IMR-90 (cell line): Measurements from ENCODE around the gene RUBCN. TPM values are rescaled to one million over a fixed set of nuclear protein-coding genes. Genes with fewer than 3 reads are reported as not detected.
"Not testable (repeated sequence)": the region's sequence is repeated elsewhere in the genome, so short reads cannot be mapped to it uniquely, and the experiment has no call there.

Experiments used
- ATAC-seq: fragments of 200-7000 bp; cut with Tn5 transposase; 2 replicates; pipeline ENCODE4 v1.9.1; 2020; ENCODE audit warnings: low read depth, mild to moderate bottlenecking, moderate library complexity
- BruUV-seq: library from RNA; stranded (reverse); fragments of 400-500 nt; replicated peaks from 2 replicates; lab custom pipeline; 2021; lab: Mats Ljungman, UMichigan
- CTCF ChIA-PET: fragments of 300-600 bp; formaldehyde crosslinking; extraction: SDS; loops from one replicate; lab custom pipeline; 2021; ENCODE audit warnings: antibody characterized with exemption; lab: Yijun Ruan, JAX
- POLR2A ChIA-PET: fragments of 300-600 bp; sonication (Branson Sonifier 250); formaldehyde crosslinking; loops from one replicate; lab custom pipeline; 2022; ENCODE audit warnings: antibody characterized with exemption; ENCODE audit not compliant: unreplicated experiment; lab: Charles Lee
- DNase-seq: peaks from one replicate; pipeline ENCODE4 v3.0.0; 2013
- H2AFZ ChIP-seq: replicated peaks from 2 replicates; pipeline ENCODE3; 2013; ENCODE audit warnings: low read length, mild to moderate bottlenecking; ENCODE audit not compliant: poor library complexity
- H2AK5ac ChIP-seq: 2 replicates; pipeline ENCODE4 v1.6.1; 2013; ENCODE audit warnings: low read depth, low read length, inconsistent platforms
- H2AK9ac ChIP-seq: replicated peaks from 2 replicates; pipeline ENCODE3; 2013; ENCODE audit warnings: mild to moderate bottlenecking, low read depth, low read length, moderate library complexity; ENCODE audit not compliant: poor library complexity
- H2BK120ac ChIP-seq: 2 replicates; pipeline ENCODE4 v1.6.1; 2013; ENCODE audit warnings: low read depth, low read length, inconsistent platforms
- H2BK15ac ChIP-seq: 3 replicates; pipeline ENCODE4 v1.6.1; 2013; ENCODE audit warnings: low read depth, low read length, inconsistent platforms
- H2BK20ac ChIP-seq: 2 replicates; pipeline ENCODE4 v1.6.1; 2013; ENCODE audit warnings: low read depth, mild to moderate bottlenecking, inconsistent platforms, low read length, moderate library complexity
- H2BK5ac ChIP-seq: 2 replicates; pipeline ENCODE4 v1.6.1; 2013; ENCODE audit warnings: mild to moderate bottlenecking, low read depth, low read length, inconsistent platforms; ENCODE audit not compliant: poor library complexity, severe bottlenecking
- H3K14ac ChIP-seq: replicated peaks from 2 replicates; pipeline ENCODE4 v1.6.1; 2013; ENCODE audit warnings: low read depth, low read length, inconsistent platforms
- H3K18ac ChIP-seq: 2 replicates; pipeline ENCODE4 v1.6.1; 2013; ENCODE audit warnings: low read depth, low read length, control low read depth
- H3K23ac ChIP-seq: 2 replicates; pipeline ENCODE4 v1.6.1; 2013; ENCODE audit warnings: low read depth, low read length, inconsistent platforms
- H3K27ac ChIP-seq: 2 replicates; pipeline ENCODE4 v1.5.1; 2013; ENCODE audit warnings: mild to moderate bottlenecking, control low read depth, low read length; ENCODE audit not compliant: insufficient read depth
- H3K27me3 ChIP-seq: 2 replicates; pipeline ENCODE4 v1.6.1; 2013; ENCODE audit warnings: low read length; ENCODE audit not compliant: control insufficient read depth, insufficient read depth
- H3K36me3 ChIP-seq: 2 replicates; pipeline ENCODE4 v1.6.1; 2013; ENCODE audit warnings: low read length, mixed read lengths; ENCODE audit not compliant: control insufficient read depth, insufficient read depth
- H3K4ac ChIP-seq: 2 replicates; pipeline ENCODE4 v1.6.1; 2013; ENCODE audit warnings: low read depth, low read length, inconsistent platforms
- H3K4me1 ChIP-seq: 2 replicates; pipeline ENCODE4 v1.6.1; 2013; ENCODE audit warnings: low read length, mixed read lengths; ENCODE audit not compliant: control insufficient read depth, insufficient read depth
- H3K4me2 ChIP-seq: 2 replicates; pipeline ENCODE4 v1.6.1; 2013; ENCODE audit warnings: low read depth, mild to moderate bottlenecking, control low read depth, low read length, moderate library complexity
- H3K4me3 ChIP-seq: 2 replicates; pipeline ENCODE4 v1.5.1; 2013; ENCODE audit warnings: low read depth, mild to moderate bottlenecking, control low read depth, low read length, moderate library complexity; ENCODE audit not compliant: insufficient read depth
- H3K56ac ChIP-seq: 2 replicates; pipeline ENCODE4 v1.6.1; 2013; ENCODE audit warnings: low read length, inconsistent platforms; ENCODE audit not compliant: insufficient read depth; ENCODE audit errors: extremely low read depth
- H3K79me1 ChIP-seq, 2 experiments: 2 replicates each; pipeline ENCODE4 v1.6.1; 2013; ENCODE audit warnings: low read length in 2 of 2, inconsistent platforms in 1 of 2, low read depth in 1 of 2
- H3K9ac ChIP-seq: 2 replicates; pipeline ENCODE4 v1.6.1; 2013; ENCODE audit warnings: low read depth, low read length, control low read depth
- H3K9me1 ChIP-seq: 2 replicates; pipeline ENCODE4 v1.6.1; 2013; ENCODE audit warnings: low read length, inconsistent platforms; ENCODE audit not compliant: insufficient read depth
- H3K9me3 ChIP-seq: 2 replicates; pipeline ENCODE4 v1.6.1; 2013; ENCODE audit warnings: low read length; ENCODE audit not compliant: control insufficient read depth, insufficient read depth
- H4K20me1 ChIP-seq: 2 replicates; pipeline ENCODE4 v1.6.1; 2013; ENCODE audit warnings: low read length, inconsistent platforms; ENCODE audit not compliant: insufficient read depth
- H4K5ac ChIP-seq: 2 replicates; pipeline ENCODE4 v1.6.1; 2013; ENCODE audit warnings: mild to moderate bottlenecking, low read depth, low read length, control low read depth
- H4K8ac ChIP-seq, 2 experiments: 2 replicates each; pipeline ENCODE4 v1.6.1; 2013; ENCODE audit warnings: low read depth in 2 of 2, low read length in 2 of 2, control low read depth in 1 of 2, inconsistent platforms in 1 of 2
- H4K91ac ChIP-seq: 2 replicates; pipeline ENCODE4 v1.6.1; 2013; ENCODE audit warnings: low read depth, low read length, inconsistent platforms; ENCODE audit not compliant: insufficient read depth
- WGBS, 2 experiments: methylation state at CpG; one replicate each; pipeline versions ENCODE4 v1.1.5 to v1.1.7; 2013; ENCODE audit warnings: missing lambda C conversion rate in 2 of 2; ENCODE audit not compliant: insufficient read length in 1 of 2; ENCODE audit errors: extremely low coverage in 2 of 2; 5-methylcytosine and 5-hydroxymethylcytosine counted together
- dilution Hi-C: fragments of 300-500 bp; cut with HindIII; formaldehyde crosslinking; loops from one replicate; pipeline ENCODE4 v1.14.3; 2018; ENCODE audit warnings: low sequenced_read_pairs; ENCODE audit not compliant: unreplicated experiment
- in situ Hi-C: fragments of 300-500 bp; cut with MboI; formaldehyde crosslinking; loops from 3 replicates; pipeline ENCODE4 v1.14.3; 2019; ENCODE audit warnings: low sequenced_read_pairs, inconsistent platforms, mixed read lengths
- intact Hi-C: fragments of 100-400 bp; cut with micrococcal nuclease; formaldehyde crosslinking; loops from 2 replicates; pipeline ENCODE4 v1.10.0; 2022
- polyA plus RNA-seq, 3 experiments: library from polyadenylated mRNA; depleted of rRNA; stranded (reverse); fragments of >200 nt; gene quantifications; 2 replicates each; pipeline ENCODE4 v1.2.3, GENCODE V29; 2012; ENCODE audit warnings: low replicate concordance in 1 of 3
- total RNA-seq: library from RNA; depleted of rRNA; stranded (reverse); fragments of >200 nt; gene quantifications from 2 replicates; pipeline ENCODE4 v1.2.3, GENCODE V29; 2012

The RUBCN gene
- total and polyA plus RNA-seq, 2 of the 4 experiments (the other 2 are of a cell fraction): 10.8 to 12.6 TPM

- intact Hi-C loops: not testable (repeated sequence)
Measured at GRCh38 chr3:197662352-197662751, 74.4 kb downstream of the RUBCN start.

GRCh38 chr3:197661874-197662273 lies 74.8 kb downstream of the RUBCN start:
- H2AFZ ChIP-seq, H3K4me3 ChIP-seq, H3K27ac ChIP-seq, H2BK15ac ChIP-seq, H3K23ac ChIP-seq, H2BK5ac ChIP-seq, H2BK120ac ChIP-seq, DNase-seq, H3K56ac ChIP-seq, in situ Hi-C loops, H4K5ac ChIP-seq, ATAC-seq, H3K4me1 ChIP-seq, H3K14ac ChIP-seq, dilution Hi-C loops, CTCF ChIA-PET, H2AK5ac ChIP-seq, BruUV-seq, H3K4ac ChIP-seq, H4K8ac ChIP-seq, H3K4me2 ChIP-seq, H3K9me1 ChIP-seq, H4K20me1 ChIP-seq, H3K27me3 ChIP-seq, H2BK20ac ChIP-seq, intact Hi-C loops, H2AK9ac ChIP-seq, H4K91ac ChIP-seq, POLR2A ChIA-PET, H3K79me1 ChIP-seq, H3K9ac ChIP-seq, H3K18ac ChIP-seq, H3K36me3 ChIP-seq, H3K9me3 ChIP-seq: not testable (repeated sequence)
- no CpG with 5 or more reads among the region's 15 CpGs for WGBS, 2 experiments

More at GRCh38 chr3:197662352-197662751, 74.4 kb downstream of the RUBCN start:
- H3K56ac ChIP-seq, in situ Hi-C loops, DNase-seq, H2BK15ac ChIP-seq, H4K91ac ChIP-seq, CTCF ChIA-PET, H3K4me2 ChIP-seq, H3K36me3 ChIP-seq, H3K27me3 ChIP-seq, H3K18ac ChIP-seq, H2AK5ac ChIP-seq, H2BK5ac ChIP-seq, H2AFZ ChIP-seq, H2AK9ac ChIP-seq, H3K4ac ChIP-seq, ATAC-seq, POLR2A ChIA-PET, H3K23ac ChIP-seq, H4K8ac ChIP-seq, H3K79me1 ChIP-seq, H3K14ac ChIP-seq, H3K9me3 ChIP-seq, BruUV-seq, H2BK120ac ChIP-seq, dilution Hi-C loops, H2BK20ac ChIP-seq, H3K9ac ChIP-seq, H4K20me1 ChIP-seq, H3K4me3 ChIP-seq, H3K27ac ChIP-seq, H3K4me1 ChIP-seq, H3K9me1 ChIP-seq, H4K5ac ChIP-seq: not testable (repeated sequence)
- no CpG with 5 or more reads among the region's 6 CpGs for WGBS, 2 experiments
